K562 (cell line): ENCODE results near the gene TRPV5. TPM values are rescaled to one million over a fixed set of nuclear protein-coding genes. Genes with fewer than 3 reads are reported as not detected.
A peak's percentile ranks its signal among the peaks of the same experiment; 100 is the strongest.

Experiments used
- BRF1 ChIP-seq: IDR thresholded peaks from 3 replicates; pipeline ENCODE4 v1.6.1; 2011; ENCODE audit warnings: borderline replicate concordance, mild to moderate bottlenecking; ENCODE audit not compliant: insufficient read length; ENCODE audit errors: extremely low read depth
- CHD1 ChIP-seq: fragments of 200-600 bp; sonication (generic); IDR thresholded peaks from one replicate; pipeline ENCODE4 v1.6.1; 2012; ENCODE audit warnings: mild to moderate bottlenecking, moderate library complexity, low read length, inconsistent platforms
- ELF2 ChIP-seq: fragments of 250-450 bp; sonication (Bioruptor Pico); IDR thresholded peaks from 2 replicates; pipeline ENCODE4 v1.5.0; 2021; ENCODE audit warnings: mild to moderate bottlenecking
- FOXP1 ChIP-seq: sonication (generic); formaldehyde crosslinking; IDR thresholded peaks from 2 replicates; pipeline ENCODE4 v1.8.0; 2022; ENCODE audit warnings: mild to moderate bottlenecking, missing genetic modification reagents
- KLF16 ChIP-seq: IDR thresholded peaks from 2 replicates; pipeline ENCODE4 v1.6.1; 2016; ENCODE audit warnings: antibody characterized with exemption
- LCOR ChIP-seq: sonication (generic); formaldehyde crosslinking; IDR thresholded peaks from 2 replicates; pipeline ENCODE4 v1.8.0; 2022; ENCODE audit warnings: mild to moderate bottlenecking, missing genetic modification reagents
- MAFK ChIP-seq: IDR thresholded peaks from 2 replicates; pipeline ENCODE4 v1.6.1; 2011; ENCODE audit warnings: low read length, improper control_type of control experiment
- MXI1 ChIP-seq: IDR thresholded peaks from 2 replicates; pipeline ENCODE4 v1.6.1; 2011; ENCODE audit warnings: low read depth, mild to moderate bottlenecking, improper control_type of control experiment, low read length
- NONO ChIP-seq, 2 experiments: fragments of 200-400 bp in 1 of 2; fragments of 450-650 bp in 1 of 2; formaldehyde crosslinking in 1 of 2; IDR thresholded peaks; 2 replicates each; pipeline ENCODE4 v1.6.1; 2017; ENCODE audit warnings: low read depth in 2 of 2, mild to moderate bottlenecking in 2 of 2, moderate library complexity in 2 of 2, low read length in 1 of 2
- RBM39 ChIP-seq: fragments of 200-400 bp; formaldehyde crosslinking; optimal IDR thresholded peaks from 2 replicates; pipeline ENCODE3; 2018; ENCODE audit warnings: low read depth, low read length
- STAG1 ChIP-seq: sonication (generic); formaldehyde crosslinking; IDR thresholded peaks from 2 replicates; pipeline ENCODE4 v1.5.0; 2020; ENCODE audit warnings: missing genetic modification reagents, borderline replicate concordance
- TAL1 ChIP-seq: fragments of 450-650 bp; IDR thresholded peaks from 2 replicates; pipeline ENCODE4 v1.6.1; 2016; ENCODE audit warnings: mild to moderate bottlenecking
- XRCC5 ChIP-seq: fragments of 200-400 bp; formaldehyde crosslinking; IDR thresholded peaks from 2 replicates; pipeline ENCODE4 v1.6.1; 2017; ENCODE audit warnings: low read depth, mild to moderate bottlenecking, low read length
- ZNF24 ChIP-seq: fragments of 450-650 bp; IDR thresholded peaks from 2 replicates; pipeline ENCODE4 v1.6.1; 2016
- ZNF668 ChIP-seq: fragments of 250-450 bp; sonication (Bioruptor Pico); IDR thresholded peaks from 2 replicates; pipeline ENCODE4 v1.8.0; 2022; ENCODE audit warnings: mild to moderate bottlenecking, inconsistent platforms
- ZNF707 ChIP-seq: fragments of 250-450 bp; sonication (Bioruptor Pico); conservative IDR thresholded peaks from 2 replicates; pipeline ENCODE4 v1.8.0; 2022; ENCODE audit warnings: inconsistent platforms, mild to moderate bottlenecking, moderate library complexity
- polyA plus RNA-seq, 8 experiments: library from polyadenylated mRNA; depleted of rRNA in 4 of 8; stranded (reverse) in 5 of 8; unstranded in 3 of 8; fragments of >200 nt; fragmentation: Nextera tagmentation in 2 of 8; fragmentation: Illumina TruSeq in 1 of 8; extraction: Ambion mirVana in 2 of 8; extraction: Trizol in 1 of 8; gene quantifications; 2 replicates each; pipeline versions ENCODE4 v1.2.1 to v1.2.3, GENCODE V29; 2011 to 2014; ENCODE audit warnings: inconsistent platforms in 1 of 8, missing spikeins in 1 of 8
- total RNA-seq, 7 experiments: library from RNA; depleted of rRNA in 6 of 7; stranded (reverse); fragments of >200 nt in 6 of 7; fragmentation: Illumina TruSeq in 2 of 7; extraction: Trizol in 2 of 7; gene quantifications; 2 replicates each; pipeline versions ENCODE4 v1.2.1 to v1.2.3, GENCODE V29; 2011 to 2021; ENCODE audit warnings: low replicate concordance in 1 of 7
- TF ChIP-seq, protein P1 (sequence below): conservative IDR thresholded peaks from 2 replicates; pipeline ENCODE4 v1.6.1; 2011; ENCODE audit warnings: low read depth, mild to moderate bottlenecking, low read length; ENCODE audit not compliant: control insufficient read depth
- TF ChIP-seq, protein P2 (sequence below): sonication (generic); formaldehyde crosslinking; IDR thresholded peaks from 2 replicates; pipeline ENCODE4 v1.8.0; 2022; ENCODE audit warnings: missing genetic modification reagents, mild to moderate bottlenecking, moderate library complexity, borderline replicate concordance
- TF ChIP-seq, protein P3 (sequence below): fragments of 250-450 bp; sonication (Bioruptor Pico); IDR thresholded peaks from 2 replicates; pipeline ENCODE4 v1.5.0; 2021

TRPV5 gene
- total and polyA plus RNA-seq, 9 of the 15 experiments (the other 6 are each of a cell fraction or from before 2014, with no cell fraction given) = not detected

DNA sequence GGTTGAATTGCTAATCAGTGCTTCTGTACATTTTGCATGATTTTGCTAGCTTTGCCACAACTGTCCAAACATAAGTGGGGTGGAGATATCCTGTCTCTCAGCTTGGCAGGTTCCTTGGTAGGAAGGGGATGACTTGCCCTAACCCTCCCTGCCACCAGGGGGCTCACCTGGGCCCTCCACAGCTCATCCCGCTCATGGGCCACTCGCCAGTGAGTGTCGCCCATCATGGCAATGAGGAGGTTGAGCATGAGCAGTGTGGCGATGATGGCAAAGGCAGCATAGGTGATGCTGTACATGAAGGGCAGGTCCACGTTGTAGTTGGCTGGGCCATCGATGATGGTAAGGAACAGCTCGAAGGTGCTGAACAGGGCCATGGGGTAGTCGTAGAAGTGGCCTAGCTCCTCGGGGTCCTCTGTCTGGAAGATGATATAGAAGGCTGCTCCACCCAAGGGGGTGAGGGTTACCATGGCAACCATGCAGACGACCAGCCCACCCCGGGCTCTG is 60.2 kb downstream of the TRPV5 start (continued):
- TF ChIP-seq MXI1 (no peak), ZNF707 (CRISPR knock-in tag) (no peak), ZNF668 (CRISPR knock-in tag) (no peak), KLF16 (peak; percentile 28; the same call in 1 of the 2 replicates), NONO (IDR thresholded peaks at IDR 0.05; ENCODE audit: low read depth in 2 of 2, low read length in 1 of 2) (no peak), TAL1 (no peak), FOXP1 (CRISPR knock-in tag) (no peak), LCOR (0 out of 2 replicates have a peak, but pooled peaks have one; percentile 32), CHD1 (no peak), XRCC5 (0 out of 2 replicates have a peak, but pooled peaks have one; percentile 56), RBM39 (no peak), ELF2 (no peak), STAG1 (CRISPR knock-in tag) (peak; percentile 41), BRF1 (no peak), ZNF24 (0 out of 2 replicates have a peak, but pooled peaks have one; percentile 14), MAFK (no peak)
- TF ChIP-seq, protein P1, sequence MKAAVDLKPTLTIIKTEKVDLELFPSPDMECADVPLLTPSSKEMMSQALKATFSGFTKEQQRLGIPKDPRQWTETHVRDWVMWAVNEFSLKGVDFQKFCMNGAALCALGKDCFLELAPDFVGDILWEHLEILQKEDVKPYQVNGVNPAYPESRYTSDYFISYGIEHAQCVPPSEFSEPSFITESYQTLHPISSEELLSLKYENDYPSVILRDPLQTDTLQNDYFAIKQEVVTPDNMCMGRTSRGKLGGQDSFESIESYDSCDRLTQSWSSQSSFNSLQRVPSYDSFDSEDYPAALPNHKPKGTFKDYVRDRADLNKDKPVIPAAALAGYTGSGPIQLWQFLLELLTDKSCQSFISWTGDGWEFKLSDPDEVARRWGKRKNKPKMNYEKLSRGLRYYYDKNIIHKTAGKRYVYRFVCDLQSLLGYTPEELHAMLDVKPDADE = 0 out of 2 replicates have a peak, but pooled peaks have one; percentile 22
- TF ChIP-seq, protein P2, sequence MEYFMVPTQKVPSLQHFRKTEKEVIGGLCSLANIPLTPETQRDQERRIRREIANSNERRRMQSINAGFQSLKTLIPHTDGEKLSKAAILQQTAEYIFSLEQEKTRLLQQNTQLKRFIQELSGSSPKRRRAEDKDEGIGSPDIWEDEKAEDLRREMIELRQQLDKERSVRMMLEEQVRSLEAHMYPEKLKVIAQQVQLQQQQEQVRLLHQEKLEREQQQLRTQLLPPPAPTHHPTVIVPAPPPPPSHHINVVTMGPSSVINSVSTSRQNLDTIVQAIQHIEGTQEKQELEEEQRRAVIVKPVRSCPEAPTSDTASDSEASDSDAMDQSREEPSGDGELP (CRISPR knock-in tag) = peak; percentile 55; the same call in 1 of the 2 replicates
- TF ChIP-seq, protein P3, sequence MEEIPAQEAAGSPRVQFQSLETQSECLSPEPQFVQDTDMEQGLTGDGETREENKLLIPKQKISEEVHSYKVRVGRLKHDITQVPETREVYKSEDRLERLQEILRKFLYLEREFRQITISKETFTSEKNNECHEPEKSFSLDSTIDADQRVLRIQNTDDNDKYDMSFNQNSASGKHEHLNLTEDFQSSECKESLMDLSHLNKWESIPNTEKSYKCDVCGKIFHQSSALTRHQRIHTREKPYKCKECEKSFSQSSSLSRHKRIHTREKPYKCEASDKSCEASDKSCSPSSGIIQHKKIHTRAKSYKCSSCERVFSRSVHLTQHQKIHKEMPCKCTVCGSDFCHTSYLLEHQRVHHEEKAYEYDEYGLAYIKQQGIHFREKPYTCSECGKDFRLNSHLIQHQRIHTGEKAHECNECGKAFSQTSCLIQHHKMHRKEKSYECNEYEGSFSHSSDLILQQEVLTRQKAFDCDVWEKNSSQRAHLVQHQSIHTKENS (CRISPR knock-in tag) = no peak
